ENCODE data around the gene ACBD4. TPM values are rescaled to one million over a fixed set of nuclear protein-coding genes. Genes with fewer than 3 reads are reported as not detected.

Gene ACBD4
- total RNA-seq, 1 donor from 2014 or later = 3.9 TPM

- DNase-seq (ENCODE audit: low read depth) (no peak), FAIRE-seq (no peak)
- peaks cover 8% of the 10 kb centered on the region for H3K4me1 Mint-ChIP-seq (ENCODE audit: low read depth, unreplicated experiment)
- no peak overlapping the region for H3K4me3 ChIP-seq (ENCODE audit: insufficient read depth, low read depth, low read length)
- H3K27me3 ChIP-seq (ENCODE audit: insufficient read depth, low read length) = no peaks in the 10 kb centered on the region
- H3K9ac ChIP-seq (ENCODE audit: low read length) = no peak overlapping the region
- no peaks in the 10 kb centered on the region for H3K4me1 ChIP-seq (ENCODE audit: insufficient read depth, low read length)
- H3K79me2 ChIP-seq (ENCODE audit: insufficient read depth, low read length) = no peaks in the 10 kb centered on the region
- H3K27me3 Mint-ChIP-seq (ENCODE audit: low read depth, unreplicated experiment) = no peaks in the 10 kb centered on the region
- peaks cover 43% of the 10 kb centered on the region for H4K20me1 ChIP-seq (ENCODE audit: insufficient read depth, low read length)
- H3K4me2 ChIP-seq (ENCODE audit: low read length) = no peak overlapping the region
- H2AFZ ChIP-seq (ENCODE audit: low read depth, low read length) = no peak overlapping the region
- H3K27ac ChIP-seq (ENCODE audit: low read depth, low read length) = no peak overlapping the region
- peak overlapping the region; percentile 53 for H3K27ac Mint-ChIP-seq (ENCODE audit: unreplicated experiment)
- peak overlapping the region; percentile 3 for H3K4me3 Mint-ChIP-seq (ENCODE audit: unreplicated experiment)
- peaks cover 23% of the 10 kb centered on the region for H3K36me3 Mint-ChIP-seq (ENCODE audit: low read depth, unreplicated experiment)
- no peaks in the 10 kb centered on the region for H3K9me3 ChIP-seq (ENCODE audit: insufficient read depth, low read depth, low read length)
- peaks cover 39% of the 10 kb centered on the region for H3K36me3 ChIP-seq (ENCODE audit: insufficient read depth, low read length)
- TF ChIP-seq CTCF (IDR thresholded peaks at IDR 0.05; ENCODE audit: insufficient read depth, low read depth, low read length) (no peak), EZH2 (IDR thresholded peaks at IDR 0.05; ENCODE audit: insufficient read depth, low read length) (no peak)
- no peaks in the 10 kb centered on the region for H3K9me3 Mint-ChIP-seq (ENCODE audit: unreplicated experiment)
Measured at GRCh38 chr17:45107293-45108010, 28.0 kb upstream of the ACBD4 start.

GRCh38 chr17:45108051-45108450, 27.4 kb upstream of the ACBD4 start:
- H3K9me3 Mint-ChIP-seq (ENCODE audit: unreplicated experiment) = no peaks in the 10 kb centered on the region
- Histone ChIP-seq H3K4me1 (ENCODE audit: insufficient read depth, low read length) (no peaks in the 10 kb centered on the region), H3K4me3 (ENCODE audit: insufficient read depth, low read depth, low read length) (no peak overlapping the region), H4K20me1 (ENCODE audit: insufficient read depth, low read length) (peaks cover 40% of the 10 kb centered on the region), H3K9ac (ENCODE audit: low read length) (no peak overlapping the region), H3K36me3 (ENCODE audit: insufficient read depth, low read length) (peaks cover 34% of the 10 kb centered on the region), H3K27me3 (ENCODE audit: insufficient read depth, low read length) (no peaks in the 10 kb centered on the region), H3K4me2 (ENCODE audit: low read length) (no peak overlapping the region), H3K27ac (ENCODE audit: low read depth, low read length) (no peak overlapping the region), H3K79me2 (ENCODE audit: insufficient read depth, low read length) (no peaks in the 10 kb centered on the region), H3K9me3 (ENCODE audit: insufficient read depth, low read depth, low read length) (no peaks in the 10 kb centered on the region), H2AFZ (ENCODE audit: low read depth, low read length) (no peak overlapping the region)
- DNase-seq (ENCODE audit: low read depth) = no peak
- no peak overlapping the region for H3K4me3 Mint-ChIP-seq (ENCODE audit: unreplicated experiment)
- TF ChIP-seq CTCF (IDR thresholded peaks at IDR 0.05; ENCODE audit: insufficient read depth, low read depth, low read length) = no peak
- H3K27ac Mint-ChIP-seq (ENCODE audit: unreplicated experiment) = peak overlapping the region; percentile 53
- peaks cover 2% of the 10 kb centered on the region for H3K4me1 Mint-ChIP-seq (ENCODE audit: low read depth, unreplicated experiment)
- no peak for FAIRE-seq
- peaks cover 18% of the 10 kb centered on the region for H3K36me3 Mint-ChIP-seq (ENCODE audit: low read depth, unreplicated experiment)
- H3K27me3 Mint-ChIP-seq (ENCODE audit: low read depth, unreplicated experiment) = no peaks in the 10 kb centered on the region
